UCSD-AML1 (cell line): ENCODE measurements around the gene CNTF.

Experiments used
- DNase-seq: peaks from one replicate; lab custom pipeline; 2025; ENCODE audit not compliant: unreplicated experiment; lab: John Stamatoyannopoulos, UW

CNTF gene

GRCh38 chr11:58606930-58607714 is 15.3 kb upstream of the CNTF start:
- no peak for DNase-seq

DNA sequence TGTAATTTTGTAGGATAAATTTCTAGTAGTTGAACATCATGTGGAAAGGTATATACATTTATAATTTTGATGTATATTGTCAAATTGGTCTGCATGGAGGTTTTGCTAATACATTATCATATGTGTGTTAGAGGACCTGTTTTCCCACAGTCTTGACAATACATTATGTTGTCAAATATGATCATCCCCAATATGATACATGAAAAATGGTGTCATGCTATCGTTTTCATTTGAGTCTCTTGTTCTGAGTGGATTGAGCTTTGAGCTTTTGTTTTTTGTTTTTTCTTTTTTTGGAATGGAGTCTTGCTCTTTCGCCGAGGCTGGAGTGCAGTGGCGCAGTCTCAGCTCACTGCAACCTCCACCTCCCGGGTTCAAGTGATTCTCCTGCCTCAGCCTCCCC is 14.1 kb upstream of the CNTF start:
- no peak for DNase-seq

DNA sequence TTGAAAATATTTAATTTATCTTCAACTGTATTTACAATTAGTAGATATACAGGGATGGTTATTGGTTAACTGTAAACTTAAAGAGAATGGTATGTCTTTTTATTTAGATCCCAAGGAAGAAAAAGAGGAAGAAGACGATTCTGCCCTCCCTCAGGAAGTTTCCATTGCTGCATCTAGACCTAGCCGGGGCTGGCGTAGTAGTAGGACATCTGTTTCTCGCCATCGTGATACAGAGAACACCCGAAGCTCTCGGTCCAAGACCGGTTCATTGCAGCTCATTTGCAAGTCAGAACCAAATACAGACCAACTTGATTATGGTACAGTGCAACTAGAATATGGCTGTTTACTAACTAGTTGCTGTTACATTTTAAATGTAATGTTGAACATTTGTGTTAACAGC is 12.7 kb upstream of the CNTF start:
- DNase-seq = peak; percentile 13

DNA sequence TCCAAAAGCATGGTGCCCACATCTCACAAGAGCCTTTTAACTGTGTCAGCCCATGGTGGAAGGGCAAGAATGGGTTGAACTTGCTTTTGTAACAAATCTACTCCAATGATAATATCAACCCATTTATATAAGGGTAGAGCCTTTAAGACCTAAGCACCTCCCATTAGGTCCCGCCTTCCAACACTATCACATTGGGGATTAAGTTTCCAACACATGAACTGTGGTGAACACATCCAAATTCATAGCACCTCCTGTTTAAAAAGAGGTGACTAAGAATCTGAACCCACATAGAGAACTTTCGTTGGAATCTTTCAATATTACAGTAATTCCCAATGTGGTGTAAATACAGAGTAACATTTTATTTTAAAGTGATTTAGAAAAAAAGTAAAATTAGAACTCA is 9.2 kb upstream of the CNTF start:
- no peak for DNase-seq

DNA sequence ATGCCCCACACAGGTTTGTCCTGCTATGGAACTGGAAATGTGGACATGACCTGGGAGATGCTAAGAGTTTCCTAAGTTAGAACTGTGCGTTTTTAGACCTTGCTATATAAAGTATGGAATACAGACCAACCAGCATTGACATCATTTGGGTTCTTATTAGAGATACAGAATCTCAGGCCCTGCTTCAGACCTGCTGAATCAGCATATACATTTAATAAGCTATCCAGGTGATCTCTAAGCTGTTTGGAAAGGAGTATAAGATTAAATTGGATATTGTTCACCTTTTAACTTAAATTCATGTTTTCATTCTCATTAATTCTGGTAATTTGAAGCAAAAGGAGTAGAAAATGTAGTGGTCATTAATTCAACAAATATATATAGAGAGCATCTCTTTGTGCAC is 6.9 kb upstream of the CNTF start:
- no peak for DNase-seq

GRCh38 chr11:58616594-58616993 is 5.9 kb upstream of the CNTF start:
- DNase-seq = no peak

DNA sequence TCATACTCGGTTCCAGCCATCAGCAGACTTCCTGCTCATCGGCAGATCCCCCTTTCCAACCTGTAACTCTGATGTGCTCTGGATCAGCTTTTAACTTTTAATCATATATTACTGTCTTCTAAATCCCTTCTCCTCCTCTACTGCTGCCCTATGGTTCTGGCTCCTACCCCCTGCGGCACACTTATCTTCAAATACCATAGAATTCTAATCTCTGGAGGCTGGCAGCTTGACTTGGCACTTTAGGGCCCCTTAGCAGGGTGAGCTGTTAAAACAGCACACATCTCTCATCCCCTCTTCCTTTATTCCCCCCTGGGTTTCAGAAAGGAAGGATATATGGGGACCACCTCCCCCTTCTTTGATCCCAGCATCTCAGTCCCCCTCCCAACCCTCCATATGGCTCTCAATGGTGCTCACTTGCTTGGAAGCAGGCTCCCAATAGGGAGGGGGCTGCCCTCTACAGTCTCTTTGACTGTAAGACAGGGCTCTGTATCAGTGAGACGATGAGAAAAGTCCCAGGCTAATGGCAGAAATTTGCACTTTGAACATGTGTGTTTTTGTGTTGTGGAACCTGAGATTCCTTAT is 4.4 kb upstream of the CNTF start:
- no peak for DNase-seq

DNA sequence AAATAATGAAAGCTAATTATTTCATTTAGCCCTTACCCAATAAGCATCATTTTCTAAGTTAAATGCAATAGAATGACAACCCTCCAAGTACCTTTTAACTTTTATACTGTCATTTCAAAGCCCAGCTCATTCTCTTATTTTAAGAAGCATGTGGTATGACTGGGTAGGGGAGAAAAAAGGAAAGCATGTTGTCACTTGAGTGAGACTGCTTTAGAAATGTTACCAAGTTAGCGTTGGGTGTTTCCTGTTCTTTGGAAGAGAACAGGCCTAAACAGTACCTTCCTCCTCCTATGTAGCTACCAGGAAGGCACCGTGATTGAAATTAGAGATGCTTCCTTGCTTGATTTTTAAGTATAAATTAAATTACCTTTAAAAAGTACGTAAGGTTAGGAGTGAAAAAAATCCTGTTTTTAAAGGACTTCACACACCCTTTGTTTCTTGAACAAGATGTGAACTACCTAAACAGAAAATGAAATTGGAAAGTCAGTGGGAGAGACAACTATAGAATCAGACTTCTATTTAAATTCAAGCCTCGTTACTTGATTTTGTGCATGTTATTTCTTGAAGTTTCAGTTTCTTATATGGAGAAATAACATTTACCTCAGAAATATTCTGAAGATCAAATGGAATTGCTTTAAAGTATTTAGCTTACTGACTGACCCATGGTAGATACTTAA is 741 bp upstream of the CNTF start:
- no peak for DNase-seq

GRCh38 chr11:58625086-58625485 is 2.6 kb downstream of the CNTF start:
- no peak for DNase-seq

GRCh38 chr11:58625826-58626460 is 3.5 kb downstream of the CNTF start:
- DNase-seq = no peak

DNA sequence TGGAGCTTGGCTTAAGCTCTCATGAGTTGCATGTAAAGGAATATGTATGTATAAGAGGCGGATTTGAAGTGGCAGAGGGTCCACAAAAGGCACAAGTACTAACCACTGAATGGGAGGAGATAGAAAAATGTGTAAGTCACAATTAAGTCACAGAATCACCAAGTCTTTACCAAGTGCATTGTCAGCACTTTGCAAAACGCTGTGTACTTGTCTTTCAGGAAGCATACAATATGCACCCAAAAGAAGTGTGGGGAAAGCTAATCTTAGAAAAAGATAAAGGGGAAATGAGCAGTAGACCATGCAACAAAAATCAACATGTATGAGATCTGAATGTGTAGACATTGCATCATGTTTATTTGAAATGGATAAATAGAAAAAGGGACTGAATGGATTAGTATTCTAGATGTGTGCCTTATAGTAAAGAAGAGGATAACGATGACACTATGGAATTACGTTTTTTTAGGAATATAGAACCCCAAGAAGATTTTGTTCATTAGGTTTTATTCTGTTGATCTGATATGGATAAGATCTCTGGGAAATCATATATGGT is 4.5 kb downstream of the CNTF start:
- DNase-seq = no peak

- DNase-seq = no peak
Observed at GRCh38 chr11:58628446-58628845, 6.0 kb downstream of the CNTF start.

- no peak for DNase-seq
Observed at GRCh38 chr11:58629857-58630256, 7.4 kb downstream of the CNTF start.

- no peak for DNase-seq
Observed at GRCh38 chr11:58631378-58631777, 8.9 kb downstream of the CNTF start.

DNA sequence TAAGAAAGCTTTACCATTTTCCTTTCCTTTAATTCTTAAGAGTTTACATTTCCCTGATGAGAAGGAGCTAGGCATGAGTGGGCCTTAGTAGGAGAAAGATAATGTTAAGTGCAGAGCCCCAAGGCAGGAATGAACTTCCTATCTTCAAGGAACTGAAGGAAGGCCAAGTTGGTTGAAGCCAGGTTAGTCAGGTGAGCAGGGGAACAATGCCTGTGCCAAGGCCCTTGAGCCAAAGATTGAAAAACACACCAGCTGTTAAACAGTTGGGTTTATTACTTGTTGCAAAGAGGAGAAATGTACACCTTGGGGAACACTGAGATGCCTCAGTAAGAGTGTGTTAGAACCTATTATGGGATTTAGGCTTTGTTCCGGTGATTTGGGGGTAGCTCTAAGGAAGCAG is 10.0 kb downstream of the CNTF start:
- DNase-seq = no peak

DNA sequence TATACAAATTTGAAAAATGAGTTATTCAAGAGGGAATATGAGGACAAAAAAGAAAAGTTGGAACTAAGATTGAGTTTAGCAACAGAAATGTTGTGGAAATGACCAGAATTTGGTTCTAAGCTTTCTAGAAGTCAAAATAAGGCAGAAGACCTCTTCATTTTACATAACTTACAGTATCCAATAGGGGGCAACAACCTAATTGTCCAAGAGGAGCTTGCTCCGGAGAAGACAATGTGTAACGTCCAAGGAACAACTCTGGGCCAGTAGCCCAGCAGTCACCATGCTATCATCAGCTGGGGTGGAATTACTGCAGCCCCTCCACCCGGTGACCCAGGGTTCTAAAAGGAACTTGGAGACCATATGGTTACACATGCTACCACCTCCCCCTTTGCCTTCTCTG is 14.1 kb downstream of the CNTF start:
- no peak for DNase-seq

DNA sequence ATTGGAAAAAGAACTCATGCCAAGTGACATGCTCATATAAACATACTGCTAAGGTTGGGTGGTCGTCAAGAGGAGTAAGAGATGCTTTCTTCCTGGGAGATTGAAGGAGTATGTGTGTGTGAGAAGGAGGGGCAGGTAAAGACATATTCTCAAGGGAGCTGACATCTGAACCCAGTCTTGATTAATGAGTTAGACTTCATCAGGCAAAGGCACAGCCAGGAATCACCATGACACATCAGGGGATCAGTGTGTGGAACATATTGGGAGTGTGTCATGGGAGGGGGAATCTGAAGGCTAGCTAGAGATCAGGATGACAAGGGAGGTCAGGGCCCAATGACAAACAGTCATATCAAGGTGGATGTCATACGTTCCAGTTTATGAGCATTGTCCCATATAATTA is 14.9 kb downstream of the CNTF start:
- no peak for DNase-seq

DNA sequence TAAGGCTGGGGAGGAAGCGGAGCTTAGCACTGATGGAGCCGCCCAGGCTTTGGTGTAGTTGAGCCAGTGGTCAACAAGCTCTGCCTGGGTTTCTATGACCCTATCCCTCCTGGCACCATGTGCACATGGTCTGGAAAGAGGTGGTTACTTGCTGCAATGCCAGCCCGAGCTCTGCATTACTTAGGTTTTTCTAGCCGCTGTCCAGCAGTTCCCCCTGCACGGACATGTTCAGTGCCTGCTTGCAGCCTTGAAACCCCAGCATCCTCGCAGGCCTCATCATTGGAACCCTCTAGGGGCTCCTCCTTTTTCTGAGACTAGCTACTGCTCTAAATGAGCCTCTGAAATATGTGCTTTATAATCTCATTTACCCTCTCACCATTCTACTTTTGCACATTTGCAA is 16.6 kb downstream of the CNTF start:
- DNase-seq = no peak

- no peak for DNase-seq
Observed at GRCh38 chr11:58639669-58640068, 17.2 kb downstream of the CNTF start.

- DNase-seq = no peak
Observed at GRCh38 chr11:58640386-58641023, 18.0 kb downstream of the CNTF start.

- DNase-seq = no peak
Observed at GRCh38 chr11:58641341-58641740, 18.9 kb downstream of the CNTF start.
